IMR-90 (cell line): ENCODE results near the gene PPL.

Source experiments
- BHLHE40 ChIP-seq: fragments of 150-350 bp; IDR thresholded peaks from 2 replicates; pipeline ENCODE4 v1.6.1; 2016; ENCODE audit warnings: mild to moderate bottlenecking, low read depth, low read length
- CHD1 ChIP-seq: IDR thresholded peaks from 2 replicates; pipeline ENCODE4 v1.6.1; 2012; ENCODE audit warnings: low read depth, low read length, improper control_type of control experiment
- ELK1 ChIP-seq: fragments of 150-350 bp; IDR thresholded peaks from 2 replicates; pipeline ENCODE4 v1.6.1; 2016; ENCODE audit warnings: low read depth, mild to moderate bottlenecking, low read length, moderate library complexity, borderline replicate concordance
- FOS ChIP-seq: fragments of 150-350 bp; IDR thresholded peaks from 2 replicates; pipeline ENCODE4 v1.6.1; 2016; ENCODE audit warnings: low read depth, low read length
- MAZ ChIP-seq: IDR thresholded peaks from 2 replicates; pipeline ENCODE4 v1.6.1; 2012; ENCODE audit warnings: low read depth, mild to moderate bottlenecking, low read length, improper control_type of control experiment, moderate library complexity, borderline replicate concordance
- NFE2L2 ChIP-seq: fragments of 150-350 bp; IDR thresholded peaks from 2 replicates; pipeline ENCODE4 v1.6.1; 2016; ENCODE audit warnings: low read depth, mild to moderate bottlenecking, low read length
- POLR2A ChIP-seq: IDR thresholded peaks from 2 replicates; pipeline ENCODE4 v1.6.1; 2012; ENCODE audit warnings: mild to moderate bottlenecking, low read depth, low read length
- RAD21 ChIP-seq: IDR thresholded peaks from 2 replicates; pipeline ENCODE4 v1.6.1; 2012; ENCODE audit warnings: low read length, improper control_type of control experiment
- RFX5 ChIP-seq: IDR thresholded peaks from 2 replicates; pipeline ENCODE4 v1.8.0; 2012; ENCODE audit warnings: low read depth, mild to moderate bottlenecking, low read length, moderate library complexity
- SMC3 ChIP-seq: fragments of 150-350 bp; IDR thresholded peaks from 2 replicates; pipeline ENCODE4 v1.6.1; 2016; ENCODE audit warnings: low read depth, mild to moderate bottlenecking, antibody characterized with exemption, low read length, moderate library complexity
- TF ChIP-seq, protein P1 (sequence below): conservative IDR thresholded peaks from 2 replicates; pipeline ENCODE4 v1.5.1; 2012; ENCODE audit warnings: mild to moderate bottlenecking, low read depth, low read length, improper control_type of control experiment
- TF ChIP-seq, protein P2 (sequence below): fragments of 150-350 bp; IDR thresholded peaks from 2 replicates; pipeline ENCODE4 v1.6.1; 2017; ENCODE audit warnings: mild to moderate bottlenecking, antibody characterized with exemption, low read length, low read depth

DNA sequence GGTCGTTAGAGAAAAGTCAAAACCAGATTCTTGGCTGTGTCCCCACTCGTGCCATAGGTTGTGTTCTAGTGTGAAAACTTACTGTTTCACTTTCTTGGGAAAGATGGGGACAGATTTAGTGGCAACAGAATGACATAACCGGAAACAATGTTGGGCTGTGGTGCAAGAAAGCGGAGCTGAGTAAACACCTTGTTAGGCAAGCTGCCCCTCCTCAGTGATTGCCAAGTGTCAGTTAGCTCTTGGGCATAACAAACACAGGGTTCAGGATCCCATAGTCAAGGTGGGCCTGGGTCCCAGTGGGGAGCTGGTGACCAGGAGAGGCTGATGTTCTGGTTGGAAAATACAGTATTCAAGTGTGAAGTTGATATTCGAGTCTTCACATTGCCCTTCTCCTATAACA is 74.3 kb downstream of the PPL start:
- TF ChIP-seq, protein P1, sequence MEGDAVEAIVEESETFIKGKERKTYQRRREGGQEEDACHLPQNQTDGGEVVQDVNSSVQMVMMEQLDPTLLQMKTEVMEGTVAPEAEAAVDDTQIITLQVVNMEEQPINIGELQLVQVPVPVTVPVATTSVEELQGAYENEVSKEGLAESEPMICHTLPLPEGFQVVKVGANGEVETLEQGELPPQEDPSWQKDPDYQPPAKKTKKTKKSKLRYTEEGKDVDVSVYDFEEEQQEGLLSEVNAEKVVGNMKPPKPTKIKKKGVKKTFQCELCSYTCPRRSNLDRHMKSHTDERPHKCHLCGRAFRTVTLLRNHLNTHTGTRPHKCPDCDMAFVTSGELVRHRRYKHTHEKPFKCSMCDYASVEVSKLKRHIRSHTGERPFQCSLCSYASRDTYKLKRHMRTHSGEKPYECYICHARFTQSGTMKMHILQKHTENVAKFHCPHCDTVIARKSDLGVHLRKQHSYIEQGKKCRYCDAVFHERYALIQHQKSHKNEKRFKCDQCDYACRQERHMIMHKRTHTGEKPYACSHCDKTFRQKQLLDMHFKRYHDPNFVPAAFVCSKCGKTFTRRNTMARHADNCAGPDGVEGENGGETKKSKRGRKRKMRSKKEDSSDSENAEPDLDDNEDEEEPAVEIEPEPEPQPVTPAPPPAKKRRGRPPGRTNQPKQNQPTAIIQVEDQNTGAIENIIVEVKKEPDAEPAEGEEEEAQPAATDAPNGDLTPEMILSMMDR = no peak
- no peak for TF ChIP-seq POLR2A
- no peak for TF ChIP-seq ELK1
- no peak for TF ChIP-seq NFE2L2
- TF ChIP-seq SMC3 = no peak
- no peak for TF ChIP-seq RAD21
- TF ChIP-seq RFX5 = no peak
- no peak for TF ChIP-seq BHLHE40
- no peak for TF ChIP-seq CHD1
- TF ChIP-seq MAZ = no peak
- TF ChIP-seq, protein P2, sequence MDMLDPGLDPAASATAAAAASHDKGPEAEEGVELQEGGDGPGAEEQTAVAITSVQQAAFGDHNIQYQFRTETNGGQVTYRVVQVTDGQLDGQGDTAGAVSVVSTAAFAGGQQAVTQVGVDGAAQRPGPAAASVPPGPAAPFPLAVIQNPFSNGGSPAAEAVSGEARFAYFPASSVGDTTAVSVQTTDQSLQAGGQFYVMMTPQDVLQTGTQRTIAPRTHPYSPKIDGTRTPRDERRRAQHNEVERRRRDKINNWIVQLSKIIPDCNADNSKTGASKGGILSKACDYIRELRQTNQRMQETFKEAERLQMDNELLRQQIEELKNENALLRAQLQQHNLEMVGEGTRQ = no peak
- TF ChIP-seq FOS = no peak
